Ishikawa (cell line): ENCODE data around the gene ANKRD24.

Source experiments
- CREB1 ChIP-seq: IDR thresholded peaks from 2 replicates; pipeline ENCODE4 v1.6.1; 2012; ENCODE audit warnings: low read depth
- EP300 ChIP-seq: IDR thresholded peaks from 2 replicates; pipeline ENCODE4 v1.6.1; 2012; ENCODE audit warnings: borderline replicate concordance
- TEAD4 ChIP-seq: IDR thresholded peaks from 2 replicates; pipeline ENCODE4 v1.6.1; 2012

GRCh38 chr19:4173479-4174212, 8.8 kb upstream of the ANKRD24 start:
- TF ChIP-seq CREB1 (no peak), EP300 (no peak), TEAD4 (no peak)
